HCT116 (cell line): ENCODE data around the gene PPDPF. TPM values are rescaled to one million over a fixed set of nuclear protein-coding genes. Genes with fewer than 3 reads are reported as not detected.

Source experiments
- ATAC-seq: fragments of 200-7000 bp; cut with Tn5 transposase; 2 replicates; pipeline ENCODE4 v1.9.1; 2020; ENCODE audit warnings: mild to moderate bottlenecking, moderate library complexity
- BruUV-seq: library from RNA; stranded (reverse); fragments of 400-500 nt; replicated peaks from 2 replicates; lab custom pipeline; 2021; lab: Mats Ljungman, UMichigan
- CTCF ChIA-PET: fragments of 300-600 bp; sonication (Branson Sonifier 250); formaldehyde crosslinking; loops from one replicate; lab custom pipeline; 2021; ENCODE audit warnings: antibody characterized with exemption; lab: Charles Lee
- POLR2A ChIA-PET: fragments of 300-600, 350-600 bp; sonication (Branson Sonifier 250); formaldehyde crosslinking; loops from one replicate; lab custom pipeline; 2021; ENCODE audit warnings: antibody characterized with exemption; lab: Charles Lee
- RAD21 ChIA-PET, 2 experiments: fragments of 300-600 bp; sonication (Branson Sonifier 250); formaldehyde crosslinking; loops; one replicate each; lab custom pipeline; 2023; ENCODE audit warnings: low total read pairs in 2 of 2; ENCODE audit not compliant: uncharacterized antibody in 2 of 2, unreplicated experiment in 2 of 2, low non-redundant PET in 1 of 2; lab: Charles Lee
- DNase-seq: peaks from one replicate; pipeline ENCODE4 v3.0.0-alpha.2; 2010; ENCODE audit warnings: low read depth, low spot score
- H2AFZ ChIP-seq: fragments of 200-600 bp; shearing (Covaris generic), sonication (generic); 2 replicates; pipeline ENCODE4 v1.6.1; 2017; ENCODE audit warnings: low read depth, mixed run types, mixed read lengths, antibody characterized with exemption, low read length; ENCODE audit not compliant: poor library complexity, severe bottlenecking
- H3K27ac ChIP-seq: 2 replicates; pipeline ENCODE4 v1.5.1; 2012; ENCODE audit warnings: low read depth, low read length
- H3K27me3 ChIP-seq: fragments of 200-600 bp; sonication (generic); 2 replicates; pipeline ENCODE4 v1.6.1; 2016; ENCODE audit warnings: mixed run types, low read length, mixed read lengths; ENCODE audit not compliant: insufficient read depth
- H3K36me3 ChIP-seq, 2 experiments: fragments of 200-500 bp in 1 of 2; fragments of 200-600 bp in 1 of 2; sonication (Bioruptor generic) in 1 of 2; sonication (generic) in 1 of 2; 2 replicates each; pipeline versions ENCODE4 v1.5.1 to v1.6.1; 2014 to 2016; ENCODE audit warnings: low read length in 2 of 2, inconsistent platforms in 1 of 2, mixed read lengths in 1 of 2, mixed run types in 1 of 2; ENCODE audit not compliant: insufficient read depth in 2 of 2, control insufficient read depth in 1 of 2
- H3K4me1 ChIP-seq, 2 experiments: fragments of 200-600 bp in 1 of 2; sonication (generic) in 1 of 2; 2 replicates each; pipeline versions ENCODE4 v1.5.1 to v1.6.1; 2012 to 2017; ENCODE audit warnings: low read length in 2 of 2, inconsistent platforms in 1 of 2, mild to moderate bottlenecking in 1 of 2, mixed read lengths in 1 of 2, mixed run types in 1 of 2, moderate library complexity in 1 of 2; ENCODE audit not compliant: insufficient read depth in 2 of 2, control insufficient read depth in 1 of 2
- H3K4me2 ChIP-seq: fragments of 200-600 bp; sonication (generic); 2 replicates; pipeline ENCODE4 v1.6.1; 2017; ENCODE audit warnings: mixed run types, low read length, mixed read lengths
- H3K4me3 ChIP-seq, 2 experiments: fragments of 200-600 bp in 1 of 2; sonication (generic) in 1 of 2; replicated peaks in 1 of 2; 2 replicates each; pipeline ENCODE4 v1.5.1; 2011 to 2016; ENCODE audit warnings: low read length in 2 of 2, control low read depth in 1 of 2, low read depth in 1 of 2, mild to moderate bottlenecking in 1 of 2, mixed read lengths in 1 of 2, mixed run types in 1 of 2
- H3K79me2 ChIP-seq: fragments of 200-600 bp; sonication (generic); 2 replicates; pipeline ENCODE4 v1.6.1; 2017; ENCODE audit warnings: mild to moderate bottlenecking, mixed run types, low read length, moderate library complexity, mixed read lengths; ENCODE audit not compliant: insufficient read depth
- H3K9ac ChIP-seq: fragments of 200-600 bp; sonication (generic); 2 replicates; pipeline ENCODE4 v1.6.1; 2016; ENCODE audit warnings: low read length, mixed read lengths
- H3K9me2 ChIP-seq: fragments of 200-600 bp; sonication (generic), shearing (Covaris generic); 2 replicates; pipeline ENCODE4 v1.6.1; 2017; ENCODE audit warnings: mixed run types, mild to moderate bottlenecking, moderate library complexity; ENCODE audit not compliant: insufficient read depth
- H3K9me3 ChIP-seq, 2 experiments: fragments of 200-500 bp in 1 of 2; fragments of 200-600 bp in 1 of 2; sonication (Bioruptor generic) in 1 of 2; sonication (generic) in 1 of 2; 2 replicates each; pipeline ENCODE4 v1.6.1; 2014 to 2017; ENCODE audit warnings: low read length in 2 of 2, mixed read lengths in 2 of 2, inconsistent platforms in 1 of 2, low read depth in 1 of 2, mild to moderate bottlenecking in 1 of 2, mixed run types in 1 of 2, moderate library complexity in 1 of 2; ENCODE audit not compliant: control insufficient read depth in 1 of 2, insufficient read depth in 1 of 2
- H4K20me1 ChIP-seq: fragments of 200-600 bp; sonication (generic), shearing (Covaris generic); 2 replicates; pipeline ENCODE4 v1.6.1; 2017; ENCODE audit warnings: mixed run types, mild to moderate bottlenecking, moderate library complexity; ENCODE audit not compliant: insufficient read depth
- ATF3 ChIP-seq: IDR thresholded peaks from 2 replicates; pipeline ENCODE4 v1.6.1; 2012
- CEBPB ChIP-seq: IDR thresholded peaks from 2 replicates; pipeline ENCODE4 v1.6.1; 2012; ENCODE audit warnings: low read depth
- CTCF ChIP-seq, 3 experiments: fragments of 200-600 bp in 1 of 3; sonication (generic) in 1 of 3; IDR thresholded peaks in 2 of 3; conservative IDR thresholded peaks in 1 of 3; 2 replicates each; pipeline ENCODE4 v1.5.1; 2012 to 2017; ENCODE audit warnings: low read depth in 2 of 3, low read length in 2 of 3, antibody characterized with exemption in 1 of 3, borderline replicate concordance in 1 of 3, control low read depth in 1 of 3, mild to moderate bottlenecking in 1 of 3, mixed read lengths in 1 of 3, mixed run types in 1 of 3, moderate library complexity in 1 of 3; ENCODE audit not compliant: insufficient read depth in 1 of 3
- EGR1 ChIP-seq: IDR thresholded peaks from 2 replicates; pipeline ENCODE4 v1.6.1; 2012; ENCODE audit warnings: low read depth
- ELF1 ChIP-seq: IDR thresholded peaks from 2 replicates; pipeline ENCODE4 v1.6.1; 2012; ENCODE audit warnings: low read depth, borderline replicate concordance
- EZH2 ChIP-seq: fragments of 200-600 bp; sonication (generic); IDR thresholded peaks from 2 replicates; pipeline ENCODE4 v1.6.1; 2017; ENCODE audit warnings: antibody characterized with exemption, mixed run types
- EZH2phosphoT487 ChIP-seq: fragments of 200-600 bp; IDR thresholded peaks from 2 replicates; pipeline ENCODE4 v1.6.1; 2018; ENCODE audit warnings: antibody characterized with exemption, borderline replicate concordance
- FOSL1 ChIP-seq: IDR thresholded peaks from 2 replicates; pipeline ENCODE4 v1.6.1; 2012; ENCODE audit warnings: low read depth
- JUND ChIP-seq: IDR thresholded peaks from 2 replicates; pipeline ENCODE4 v1.6.1; 2012
- MAX ChIP-seq: IDR thresholded peaks from 2 replicates; pipeline ENCODE4 v1.6.1; 2012
- POLR2A ChIP-seq: IDR thresholded peaks from 2 replicates; pipeline ENCODE4 v1.7.0; 2011; ENCODE audit warnings: borderline replicate concordance; ENCODE audit not compliant: insufficient read depth, insufficient read length; ENCODE audit errors: extremely low read depth
- POLR2AphosphoS5 ChIP-seq: IDR thresholded peaks from 2 replicates; pipeline ENCODE4 v1.6.1; 2011; ENCODE audit warnings: mild to moderate bottlenecking, low read depth, low read length, moderate library complexity
- RAD21 ChIP-seq: IDR thresholded peaks from 2 replicates; pipeline ENCODE4 v1.6.1; 2012; ENCODE audit warnings: low read depth, mild to moderate bottlenecking
- SIN3A ChIP-seq: IDR thresholded peaks from 2 replicates; pipeline ENCODE4 v1.6.1; 2012; ENCODE audit warnings: low read depth
- SP1 ChIP-seq: IDR thresholded peaks from 2 replicates; pipeline ENCODE4 v1.6.1; 2012; ENCODE audit warnings: low read depth
- SRF ChIP-seq: IDR thresholded peaks from 2 replicates; pipeline ENCODE4 v1.6.1; 2012; ENCODE audit warnings: low read depth
- TCF7L2 ChIP-seq: IDR thresholded peaks from 2 replicates; pipeline ENCODE4 v1.7.0; 2011; ENCODE audit warnings: borderline replicate concordance, inconsistent platforms; ENCODE audit not compliant: insufficient read depth, insufficient read length; ENCODE audit errors: extremely low read depth
- YY1 ChIP-seq: IDR thresholded peaks from 2 replicates; pipeline ENCODE4 v1.6.1; 2011; ENCODE audit warnings: low read length, low read depth, moderate library complexity, mild to moderate bottlenecking; ENCODE audit not compliant: insufficient replicate concordance; ENCODE audit errors: extremely low read depth
- ZBTB33 ChIP-seq: IDR thresholded peaks from 2 replicates; pipeline ENCODE4 v1.6.1; 2011; ENCODE audit warnings: mild to moderate bottlenecking, low read length, moderate library complexity; ENCODE audit not compliant: insufficient replicate concordance; ENCODE audit errors: extremely low read depth
- ZNF274 ChIP-seq: fragments of 200-500 bp; sonication (Bioruptor generic); IDR thresholded peaks from 2 replicates; pipeline ENCODE4 v1.6.1; 2014; ENCODE audit warnings: mild to moderate bottlenecking, low read depth, low read length, inconsistent platforms
- intact Hi-C: fragments of 100-400 bp; cut with micrococcal nuclease; formaldehyde crosslinking; loops from 2 replicates; pipeline ENCODE4 v1.10.0; 2022
- total RNA-seq: library from RNA; stranded (reverse); gene quantifications from one replicate; pipeline ENCODE4 v1.2.1, GENCODE V29; 2021; ENCODE audit not compliant: unreplicated experiment

PPDPF gene
- total RNA-seq, 1 experiment from 2014 or later, result 346 TPM

- Histone ChIP-seq H3K9me2 (no peaks in the 10 kb centered on the region), H3K27ac (peak overlapping the region; percentile 22; the same call in 1 of the 2 replicates), H3K79me2 (no peaks in the 10 kb centered on the region), H3K9ac (peak overlapping the region; percentile 73), H3K9me3 (no peaks in the 10 kb centered on the region), H3K4me3 (peak overlapping the region; percentile 57 to 72), H3K36me3 (no peaks in the 10 kb centered on the region), H4K20me1 (no peaks in the 10 kb centered on the region), H3K4me2 (peak overlapping the region; percentile 100), H3K27me3 (no peaks in the 10 kb centered on the region), H3K4me1 (peaks cover 12 to 20% of the 10 kb centered on the region in 2 experiments), H2AFZ (no peak overlapping the region)
- intact Hi-C loops, result no loop called here
- BruUV-seq, result no TSS peak
- TF ChIP-seq CEBPB (no peak), EGR1 (no peak), SP1 (no peak), ZNF274 (no peak), POLR2A (no peak), SRF (no peak), MAX (no peak), EZH2phosphoT487 (no peak), ZBTB33 (no peak), FOSL1 (no peak), YY1 (no peak), JUND (no peak), ELF1 (no peak), RAD21 (no peak), EZH2 (no peak), ATF3 (no peak), TCF7L2 (no peak), POLR2AphosphoS5 (no peak), CTCF (IDR thresholded peaks at IDR 0.05 in 2 of 3, conservative IDR thresholded peaks at IDR 0.05 in 1 of 3; ENCODE audit: borderline replicate concordance in 1 of 3, insufficient read depth in 1 of 3, low read depth in 2 of 3, low read length in 2 of 3) (no peak), SIN3A (no peak)
- RAD21 ChIA-PET, result no interaction called here
- CTCF ChIA-PET, result interaction anchor here (1.0 kb wide), 1 partner anchor 17 kb away, joined by 3 read pairs; the partner anchor contains the start of gene PTK6
- DNase-seq (no peak), ATAC-seq (no peak)
- POLR2A ChIA-PET, result interaction anchor here (0.7 kb wide), 1 partner anchor 13 kb away, joined by 3 read pairs; no protein-coding TSS in a partner anchor
Observed at GRCh38 chr20:63554361-63555278, 34.1 kb downstream of the PPDPF start.
